Measurements from ENCODE around the gene OR1I1.

Gene OR1I1

GRCh38 chr19:15098460-15098859, 16.4 kb downstream of the OR1I1 start:
- DNase-seq (ENCODE audit: low spot score): no peak

GRCh38 chr19:15099017-15099582, 17.1 kb downstream of the OR1I1 start:
- no peak for DNase-seq (ENCODE audit: low spot score)

- DNase-seq (ENCODE audit: low spot score): peak; percentile 49
These were observed 19.6 kb downstream of the OR1I1 start for GRCh38 chr19:15101479-15102082.

GRCh38 chr19:15104003-15104402, 22.0 kb downstream of the OR1I1 start:
- DNase-seq (ENCODE audit: low spot score): no peak

GRCh38 chr19:15104411-15104810, 22.4 kb downstream of the OR1I1 start:
- DNase-seq (ENCODE audit: low spot score): no peak

GRCh38 chr19:15105044-15105443, 23.0 kb downstream of the OR1I1 start:
- DNase-seq (ENCODE audit: low spot score): no peak

GRCh38 chr19:15107061-15108010, 25.3 kb downstream of the OR1I1 start, which contains the start of gene SYDE1:
TSS of gene SYDE1 (plus strand) at chr19:15107401. CDS start at chr19:15107434, 33 bp downstream.
- peak; percentile 96 for DNase-seq (ENCODE audit: low spot score)

- DNase-seq (ENCODE audit: low spot score): no peak
These were observed 26.3 kb downstream of the OR1I1 start for GRCh38 chr19:15108145-15108844.

- no peak for DNase-seq (ENCODE audit: low spot score)
These were observed 27.1 kb downstream of the OR1I1 start for GRCh38 chr19:15108845-15109767.

- no peak for DNase-seq (ENCODE audit: low spot score)
These were observed 27.9 kb downstream of the OR1I1 start for GRCh38 chr19:15109768-15110417.

- DNase-seq (ENCODE audit: low spot score): no peak
These were observed 28.4 kb downstream of the OR1I1 start for GRCh38 chr19:15110418-15110815.

GRCh38 chr19:15111758-15112157, 29.7 kb downstream of the OR1I1 start:
- no peak for DNase-seq (ENCODE audit: low spot score)

- DNase-seq (ENCODE audit: low spot score): no peak
These were observed 30.4 kb downstream of the OR1I1 start for GRCh38 chr19:15112385-15112784.

- DNase-seq (ENCODE audit: low spot score): no peak
These were observed 31.5 kb downstream of the OR1I1 start for GRCh38 chr19:15113245-15114152.

- peak; percentile 72 for DNase-seq (ENCODE audit: low spot score)
These were observed 32.1 kb downstream of the OR1I1 start for GRCh38 chr19:15114153-15114540.

- peak; percentile 70 for DNase-seq (ENCODE audit: low spot score)
These were observed 33.1 kb downstream of the OR1I1 start for GRCh38 chr19:15115080-15115479.

GRCh38 chr19:15115762-15116615, 34.0 kb downstream of the OR1I1 start:
- DNase-seq (ENCODE audit: low spot score): no peak

GRCh38 chr19:15116856-15117255, 34.8 kb downstream of the OR1I1 start:
- no peak for DNase-seq (ENCODE audit: low spot score)

- DNase-seq (ENCODE audit: low spot score): no peak
These were observed 36.2 kb downstream of the OR1I1 start for GRCh38 chr19:15118248-15118647.

Data from AG20443 (cell line).